Esophagus muscularis mucosa (tissue), 4 donors: ENCODE data around the gene PGBD5. TPM values are rescaled to one million over a fixed set of nuclear protein-coding genes. Genes with fewer than 3 reads are reported as not detected.

ENCODE experiments used
- DNase-seq: peaks from one replicate; pipeline ENCODE4 v3.0.0-alpha.2; 2017; ENCODE audit errors: extremely low spot score
- H3K27ac ChIP-seq, 4 donors: fragments of 200-600 bp; sonication (generic); replicated peaks in 1 of 4; 1 replicate in 3 of 4; 2 replicates in 1 of 4; pipeline ENCODE4 v1.5.1; 2016 to 2019; ENCODE audit warnings: mild to moderate bottlenecking in 1 of 4
- H3K27me3 ChIP-seq, 4 donors: fragments of 200-600 bp; sonication (generic); one replicate each; pipeline versions ENCODE4 v1.5.1 to v1.6.0; 2016 to 2019
- H3K36me3 ChIP-seq, 4 donors: fragments of 200-600 bp; sonication (generic); one replicate each; pipeline ENCODE4 v1.5.1; 2016 to 2019
- H3K4me1 ChIP-seq, 4 donors: fragments of 200-600 bp; sonication (generic); one replicate each; pipeline ENCODE4 v1.5.1; 2016 to 2019
- H3K4me3 ChIP-seq, 4 donors: fragments of 200-600 bp; sonication (generic); 1 replicate in 2 of 4; 2 replicates in 2 of 4; pipeline ENCODE4 v1.5.1; 2016 to 2019; ENCODE audit warnings: mild to moderate bottlenecking in 4 of 4, moderate library complexity in 1 of 4
- H3K9me3 ChIP-seq, 4 donors: fragments of 200-600 bp; sonication (generic); 1 replicate in 3 of 4; 2 replicates in 1 of 4; pipeline ENCODE4 v1.5.1; 2016 to 2019
- CTCF ChIP-seq, 3 experiments: fragments of 200-600 bp in 2 of 3; fragments of 450-650 bp in 1 of 3; sonication (generic) in 2 of 3; IDR thresholded peaks; one replicate each; pipeline ENCODE4 v1.5.1; 2017 to 2019; ENCODE audit warnings: antibody characterized with exemption in 3 of 3, mild to moderate bottlenecking in 2 of 3, moderate library complexity in 1 of 3
- EP300 ChIP-seq: sonication (generic); formaldehyde crosslinking; IDR thresholded peaks from one replicate; pipeline ENCODE4 v1.6.1; 2017; ENCODE audit warnings: antibody characterized with exemption
- POLR2A ChIP-seq: fragments of 450-650 bp; IDR thresholded peaks from one replicate; pipeline ENCODE4 v1.6.1; 2017; ENCODE audit warnings: antibody characterized with exemption, moderate library complexity, mild to moderate bottlenecking, low read depth
- POLR2AphosphoS5 ChIP-seq, 2 donors: sonication (generic); formaldehyde crosslinking; IDR thresholded peaks; one replicate each; pipeline ENCODE4 v1.6.1; 2017; ENCODE audit warnings: antibody characterized with exemption in 2 of 2
- WGBS: methylation state at CpG from one replicate; pipeline ENCODE4 v1.1.5; 2018; 5-methylcytosine and 5-hydroxymethylcytosine counted together
- intact Hi-C: fragments of 100-400 bp; cut with DNase I; formaldehyde crosslinking; loops from one replicate; pipeline ENCODE4 v1.15.1; 2023
- total RNA-seq, 4 donors: library from RNA; depleted of rRNA; stranded (reverse); fragments of >200 nt; gene quantifications; one replicate each; pipeline versions ENCODE4 v1.1.0 to v1.2.1, GENCODE V29; 2016

The PGBD5 gene
- total RNA-seq, 4 donors from 2014 or later: 0.19 to 1.2 (median 0.62) TPM

GRCh38 chr1:230308039-230308438 is 118.1 kb downstream of the PGBD5 start:
- H3K4me1 ChIP-seq: peaks cover 5 to 22% (median 18%) of the 10 kb centered on the region in 4 donors
- H3K36me3 ChIP-seq: no peaks in the 10 kb centered on the region
- no peak overlapping the region for H3K27ac ChIP-seq
- intact Hi-C loops: loop anchor here (5.0 kb wide), 1 partner anchor 656 kb away; no protein-coding TSS in a partner anchor
- H3K9me3 ChIP-seq: no peaks in the 10 kb centered on the region
- DNase-seq: no peak
- TF ChIP-seq EP300: no peak
- TF ChIP-seq POLR2AphosphoS5 (IDR thresholded peaks at IDR 0.05): peak; percentile 50 to 67
- no peaks in the 10 kb centered on the region for H3K27me3 ChIP-seq
- 63% methylated on average over 7 of the region's 8 CpGs for WGBS
- H3K4me3 ChIP-seq: no peak overlapping the region

DNA sequence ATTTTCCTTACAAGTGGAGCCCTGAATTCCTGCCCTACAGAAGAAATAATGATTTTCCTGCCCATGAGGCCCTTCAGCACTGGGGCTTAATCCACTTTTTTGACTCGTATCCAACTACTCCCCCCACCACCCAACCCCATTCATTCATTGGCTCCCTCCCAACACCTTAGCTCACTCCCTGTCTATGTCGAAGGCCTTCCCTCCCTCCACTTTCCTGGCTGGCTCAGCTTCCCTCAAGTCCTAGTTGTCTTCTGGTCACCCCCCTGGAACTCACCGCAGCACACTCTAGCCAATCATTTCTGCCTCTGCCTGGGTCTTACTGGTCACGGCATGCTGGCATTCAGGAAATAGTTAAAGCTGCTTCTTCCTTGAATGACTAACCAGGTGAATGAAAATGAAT is 118.9 kb downstream of the PGBD5 start:
- H3K9me3 ChIP-seq: no peaks in the 10 kb centered on the region
- intact Hi-C loops: loop anchor here (5.0 kb wide), 1 partner anchor 655 kb away; no protein-coding TSS in a partner anchor

GRCh38 chr1:230306169-230306568 is 120.0 kb downstream of the PGBD5 start:
- intact Hi-C loops: loop anchor here (5.0 kb wide), 1 partner anchor 654 kb away; no protein-coding TSS in a partner anchor
- DNase-seq: no peak
- no peak for TF ChIP-seq POLR2AphosphoS5 (IDR thresholded peaks at IDR 0.05)
- no peak for TF ChIP-seq POLR2A
- TF ChIP-seq EP300: no peak
- TF ChIP-seq CTCF (IDR thresholded peaks at IDR 0.05): no peak

More for the DNA sequence above, 118.9 kb downstream of the PGBD5 start:
- no peak for TF ChIP-seq CTCF (IDR thresholded peaks at IDR 0.05)
- no peak for TF ChIP-seq POLR2AphosphoS5 (IDR thresholded peaks at IDR 0.05)
- TF ChIP-seq POLR2A: no peak
- TF ChIP-seq EP300: no peak
- Histone ChIP-seq H3K27me3 (no peaks in the 10 kb centered on the region), H3K4me1 (peaks cover 5 to 22% (median 18%) of the 10 kb centered on the region in 4 donors), H3K36me3 (no peaks in the 10 kb centered on the region), H3K4me3 (no peak overlapping the region), H3K27ac (no peak overlapping the region)
- WGBS: 47% methylated on average over 4 of the region's 4 CpGs
- DNase-seq: no peak

GRCh38 chr1:230303822-230304221 is 122.3 kb downstream of the PGBD5 start:
- no peak for DNase-seq
- Histone ChIP-seq H3K27me3 (no peaks in the 10 kb centered on the region), H3K4me1 (peaks cover 5 to 20% (median 14%) of the 10 kb centered on the region in 4 donors), H3K4me3 (no peak overlapping the region), H3K27ac (no peak overlapping the region), H3K36me3 (no peaks in the 10 kb centered on the region), H3K9me3 (no peaks in the 10 kb centered on the region)
- WGBS: 68% methylated on average over 6 of the region's 6 CpGs
- no peak for TF ChIP-seq CTCF (IDR thresholded peaks at IDR 0.05)
- TF ChIP-seq EP300: no peak
- no peak for TF ChIP-seq POLR2A
- no peak for TF ChIP-seq POLR2AphosphoS5 (IDR thresholded peaks at IDR 0.05)
- intact Hi-C loops: no loop called here

More at GRCh38 chr1:230306169-230306568, 120.0 kb downstream of the PGBD5 start:
- H3K9me3 ChIP-seq: no peaks in the 10 kb centered on the region
- no peaks in the 10 kb centered on the region for H3K27me3 ChIP-seq
- H3K4me1 ChIP-seq: peaks cover 5 to 22% (median 18%) of the 10 kb centered on the region in 4 donors
- H3K36me3 ChIP-seq: no peaks in the 10 kb centered on the region
- WGBS: 72% methylated on average over 4 of the region's 4 CpGs
- H3K27ac ChIP-seq: no peak overlapping the region
- H3K4me3 ChIP-seq: no peak overlapping the region

- Histone ChIP-seq H3K9me3 (no peaks in the 10 kb centered on the region), H3K27me3 (no peaks in the 10 kb centered on the region), H3K4me3 (no peak overlapping the region), H3K36me3 (no peaks in the 10 kb centered on the region), H3K4me1 (peaks cover 5 to 13% (median 10%) of the 10 kb centered on the region in 4 donors), H3K27ac (no peak overlapping the region)
- DNase-seq: no peak
- no peak for TF ChIP-seq EP300
- no peak for TF ChIP-seq CTCF (IDR thresholded peaks at IDR 0.05)
- no peak for TF ChIP-seq POLR2A
- no peak for TF ChIP-seq POLR2AphosphoS5 (IDR thresholded peaks at IDR 0.05)
- intact Hi-C loops: no loop called here
- WGBS: 87% methylated on average over 6 of the region's 6 CpGs
These were observed 123.1 kb downstream of the PGBD5 start for GRCh38 chr1:230303069-230303468.
